Suprapubic skin (tissue), 4 donors: Measurements from ENCODE around the gene ZSWIM8. TPM values are rescaled to one million over a fixed set of nuclear protein-coding genes. Genes with fewer than 3 reads are reported as not detected.
"Not testable (repeated sequence)": the region's sequence is repeated elsewhere in the genome, so short reads cannot be mapped to it uniquely, and the experiment has no call there.

ENCODE experiments used
- DNase-seq, 2 donors: peaks; one replicate each; pipeline ENCODE4 v3.0.0-alpha.2; 2019; ENCODE audit warnings: low spot score in 2 of 2
- H3K27ac ChIP-seq: fragments of 200-600 bp; sonication (generic); one replicate; pipeline ENCODE4 v1.5.1; 2019
- H3K27me3 ChIP-seq: fragments of 200-600 bp; sonication (generic); one replicate; pipeline ENCODE4 v1.5.1; 2019
- H3K36me3 ChIP-seq: fragments of 200-600 bp; sonication (generic); one replicate; pipeline ENCODE4 v1.5.1; 2019
- H3K4me1 ChIP-seq: fragments of 200-600 bp; sonication (generic); one replicate; pipeline ENCODE4 v1.5.1; 2019
- H3K4me3 ChIP-seq: fragments of 200-600 bp; sonication (generic); one replicate; pipeline ENCODE4 v1.5.1; 2019; ENCODE audit warnings: mild to moderate bottlenecking
- H3K9me3 ChIP-seq: fragments of 200-600 bp; sonication (generic); one replicate; pipeline ENCODE4 v1.5.1; 2019
- CTCF ChIP-seq, 2 donors: fragments of 200-600 bp in 1 of 2; fragments of 450-650 bp in 1 of 2; sonication (generic) in 1 of 2; IDR thresholded peaks; one replicate each; pipeline ENCODE4 v1.5.1; 2016 to 2019; ENCODE audit warnings: antibody characterized with exemption in 2 of 2, mild to moderate bottlenecking in 1 of 2, moderate library complexity in 1 of 2
- EP300 ChIP-seq: sonication (generic); formaldehyde crosslinking; IDR thresholded peaks from one replicate; pipeline ENCODE4 v1.6.1; 2017; ENCODE audit warnings: antibody characterized with exemption
- POLR2A ChIP-seq, 2 donors: fragments of 450-650 bp; IDR thresholded peaks; one replicate each; pipeline ENCODE4 v1.6.1; 2017; ENCODE audit warnings: antibody characterized with exemption in 2 of 2, mild to moderate bottlenecking in 2 of 2, moderate library complexity in 2 of 2
- POLR2AphosphoS5 ChIP-seq, 3 donors: sonication (generic); formaldehyde crosslinking; IDR thresholded peaks; one replicate each; pipeline ENCODE4 v1.6.1; 2017; ENCODE audit warnings: antibody characterized with exemption in 3 of 3
- WGBS: methylation state at CpG from one replicate; pipeline ENCODE4 v1.1.5; 2018; 5-methylcytosine and 5-hydroxymethylcytosine counted together
- total RNA-seq, 4 donors: library from RNA; depleted of rRNA; stranded (reverse); fragments of >200 nt; gene quantifications; one replicate each; pipeline ENCODE4 v1.1.0, GENCODE V29; 2016

ZSWIM8 gene, protein sequence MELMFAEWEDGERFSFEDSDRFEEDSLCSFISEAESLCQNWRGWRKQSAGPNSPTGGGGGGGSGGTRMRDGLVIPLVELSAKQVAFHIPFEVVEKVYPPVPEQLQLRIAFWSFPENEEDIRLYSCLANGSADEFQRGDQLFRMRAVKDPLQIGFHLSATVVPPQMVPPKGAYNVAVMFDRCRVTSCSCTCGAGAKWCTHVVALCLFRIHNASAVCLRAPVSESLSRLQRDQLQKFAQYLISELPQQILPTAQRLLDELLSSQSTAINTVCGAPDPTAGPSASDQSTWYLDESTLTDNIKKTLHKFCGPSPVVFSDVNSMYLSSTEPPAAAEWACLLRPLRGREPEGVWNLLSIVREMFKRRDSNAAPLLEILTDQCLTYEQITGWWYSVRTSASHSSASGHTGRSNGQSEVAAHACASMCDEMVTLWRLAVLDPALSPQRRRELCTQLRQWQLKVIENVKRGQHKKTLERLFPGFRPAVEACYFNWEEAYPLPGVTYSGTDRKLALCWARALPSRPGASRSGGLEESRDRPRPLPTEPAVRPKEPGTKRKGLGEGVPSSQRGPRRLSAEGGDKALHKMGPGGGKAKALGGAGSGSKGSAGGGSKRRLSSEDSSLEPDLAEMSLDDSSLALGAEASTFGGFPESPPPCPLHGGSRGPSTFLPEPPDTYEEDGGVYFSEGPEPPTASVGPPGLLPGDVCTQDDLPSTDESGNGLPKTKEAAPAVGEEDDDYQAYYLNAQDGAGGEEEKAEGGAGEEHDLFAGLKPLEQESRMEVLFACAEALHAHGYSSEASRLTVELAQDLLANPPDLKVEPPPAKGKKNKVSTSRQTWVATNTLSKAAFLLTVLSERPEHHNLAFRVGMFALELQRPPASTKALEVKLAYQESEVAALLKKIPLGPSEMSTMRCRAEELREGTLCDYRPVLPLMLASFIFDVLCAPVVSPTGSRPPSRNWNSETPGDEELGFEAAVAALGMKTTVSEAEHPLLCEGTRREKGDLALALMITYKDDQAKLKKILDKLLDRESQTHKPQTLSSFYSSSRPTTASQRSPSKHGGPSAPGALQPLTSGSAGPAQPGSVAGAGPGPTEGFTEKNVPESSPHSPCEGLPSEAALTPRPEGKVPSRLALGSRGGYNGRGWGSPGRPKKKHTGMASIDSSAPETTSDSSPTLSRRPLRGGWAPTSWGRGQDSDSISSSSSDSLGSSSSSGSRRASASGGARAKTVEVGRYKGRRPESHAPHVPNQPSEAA (N-terminal part only)
- 100 to 1,000 TPM in 3 of 4 donors, 10 to 100 TPM in 1; 86.4 to 203 (median 121) TPM for total RNA-seq

GRCh38 chr10:73785211-73785720 is at the start of gene ZSWIM8:
ZSWIM8 (plus strand) TSS chr10:73785606; CDS start chr10:73785879, 273 bp downstream.
- peaks cover 17% of the 10 kb centered on the region for H3K36me3 ChIP-seq
- TF ChIP-seq CTCF (IDR thresholded peaks at IDR 0.05) (no peak), POLR2A (IDR thresholded peaks at IDR 0.05) (peak; percentile 27 to 73), EP300 (no peak), POLR2AphosphoS5 (IDR thresholded peaks at IDR 0.05) (peak; percentile 31 to 88 (median 86))
- peak within 1 kb of the TSS; percentile 94 for H3K4me3 ChIP-seq
- H3K4me1 ChIP-seq: peaks cover 66% of the 10 kb centered on the region
- H3K9me3 ChIP-seq: no peaks in the 10 kb centered on the region
- DNase-seq: peak; percentile 93 to 94
- WGBS: under 1% methylated on average over 34 of the region's 36 CpGs
- peak within 1 kb of the TSS; percentile 98 for H3K27ac ChIP-seq
- H3K27me3 ChIP-seq: no peaks in the 10 kb centered on the region

DNA sequence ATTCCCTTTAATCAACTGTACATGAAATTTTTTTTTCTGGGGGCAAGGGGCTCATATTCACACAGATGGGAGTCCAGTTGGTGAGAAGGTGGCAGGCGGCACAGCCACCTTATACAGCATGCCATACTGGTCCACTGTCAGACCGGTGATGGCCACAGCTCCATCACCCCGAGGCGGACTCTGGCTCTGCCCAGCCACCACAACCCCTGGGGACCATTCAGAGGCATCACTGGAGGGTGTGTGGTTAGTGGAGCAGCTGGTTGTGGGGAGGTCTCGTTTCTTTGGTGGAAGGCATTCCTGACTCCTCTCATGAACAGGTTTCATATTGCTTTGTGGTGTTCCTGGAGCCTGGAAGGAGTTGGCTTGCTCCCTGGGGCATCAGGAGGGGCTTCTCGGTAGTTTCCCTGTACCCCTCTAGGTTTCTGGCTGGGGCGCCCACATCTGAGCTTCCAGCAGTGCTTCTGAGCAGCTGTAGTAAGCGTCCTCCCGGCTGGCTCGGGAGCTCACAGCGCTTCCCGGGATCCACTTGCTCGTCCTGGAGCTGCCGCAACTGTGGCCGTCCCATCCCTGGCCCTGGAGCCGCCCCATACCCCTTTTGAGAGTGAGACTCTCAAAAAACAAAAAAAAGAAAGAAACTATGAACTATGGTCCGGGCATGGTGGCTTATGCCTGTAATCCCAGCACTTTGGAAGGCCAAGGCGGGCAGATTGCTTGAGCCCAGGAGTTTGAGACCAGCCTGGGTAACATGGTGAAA is 44.7 kb upstream of the ZSWIM8 start:
- H3K27ac ChIP-seq: not testable (repeated sequence)
- WGBS: 88% methylated on average over 7 of the region's 18 CpGs

DNA sequence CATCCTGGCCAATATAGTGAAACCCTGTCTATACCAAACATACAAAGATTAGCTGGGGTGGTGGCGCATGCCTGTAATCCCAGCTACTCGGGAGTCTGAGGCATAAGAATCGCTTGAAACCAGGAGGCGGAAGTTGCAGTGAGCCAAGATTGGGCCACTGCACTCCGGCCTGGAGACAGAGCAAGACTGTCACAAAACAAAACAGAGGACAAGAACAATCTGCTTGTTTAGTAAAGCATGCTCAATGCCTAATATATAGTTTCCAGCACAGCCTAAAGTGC is 43.0 kb upstream of the ZSWIM8 start:
- Histone ChIP-seq H3K4me1 (peaks cover 39% of the 10 kb centered on the region), H3K27ac (no peak overlapping the region), H3K36me3 (peaks cover 23% of the 10 kb centered on the region), H3K4me3 (no peak overlapping the region), H3K27me3 (no peaks in the 10 kb centered on the region), H3K9me3 (no peaks in the 10 kb centered on the region)
- no peak for DNase-seq
- 78% methylated on average over 5 of the region's 5 CpGs for WGBS
- TF ChIP-seq EP300 (no peak), POLR2AphosphoS5 (IDR thresholded peaks at IDR 0.05) (no peak), POLR2A (IDR thresholded peaks at IDR 0.05) (no peak), CTCF (IDR thresholded peaks at IDR 0.05) (no peak)

More for the DNA sequence above, 44.7 kb upstream of the ZSWIM8 start:
- DNase-seq, H3K27me3 ChIP-seq, H3K4me3 ChIP-seq, H3K9me3 ChIP-seq: not testable (repeated sequence)
- H3K4me1 ChIP-seq: peaks cover 30% of the 10 kb centered on the region
- H3K36me3 ChIP-seq: peaks cover 16% of the 10 kb centered on the region

DNA sequence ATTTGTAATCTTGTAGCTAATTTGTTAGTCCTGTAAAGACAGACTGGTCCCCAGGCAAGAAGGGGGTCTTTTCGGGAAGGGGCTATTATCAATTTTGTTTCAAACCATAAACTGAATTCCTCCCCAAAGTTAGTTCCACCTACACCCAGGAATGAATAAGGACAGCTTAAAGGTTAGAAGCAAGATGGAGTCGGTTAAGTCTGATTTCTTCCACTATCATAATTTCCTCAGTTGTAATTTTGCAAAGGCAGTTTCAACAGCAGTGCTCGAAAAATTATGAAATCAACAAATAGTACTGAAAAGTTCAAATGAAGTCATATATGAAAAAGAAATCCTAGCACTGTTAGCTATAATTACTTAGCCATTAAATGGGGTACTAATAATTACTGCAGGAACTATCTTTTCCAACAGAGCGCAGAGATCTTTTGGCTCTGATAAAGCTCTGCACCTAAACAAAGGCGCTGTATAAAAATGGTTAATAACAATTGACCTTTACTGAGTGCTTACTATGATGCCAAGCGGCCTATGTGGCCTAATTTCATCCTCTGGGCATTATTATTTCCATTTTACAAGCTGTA is 42.0 kb upstream of the ZSWIM8 start:
- DNase-seq: no peak
- WGBS: 37% methylated on average over 6 of the region's 6 CpGs
- Histone ChIP-seq H3K27me3 (no peaks in the 10 kb centered on the region), H3K4me1 (peaks cover 39% of the 10 kb centered on the region), H3K4me3 (peak overlapping the region; percentile 89), H3K27ac (peak overlapping the region; percentile 93), H3K9me3 (no peaks in the 10 kb centered on the region), H3K36me3 (peaks cover 27% of the 10 kb centered on the region)
- TF ChIP-seq POLR2A (IDR thresholded peaks at IDR 0.05): no peak
- TF ChIP-seq EP300: no peak

DNA sequence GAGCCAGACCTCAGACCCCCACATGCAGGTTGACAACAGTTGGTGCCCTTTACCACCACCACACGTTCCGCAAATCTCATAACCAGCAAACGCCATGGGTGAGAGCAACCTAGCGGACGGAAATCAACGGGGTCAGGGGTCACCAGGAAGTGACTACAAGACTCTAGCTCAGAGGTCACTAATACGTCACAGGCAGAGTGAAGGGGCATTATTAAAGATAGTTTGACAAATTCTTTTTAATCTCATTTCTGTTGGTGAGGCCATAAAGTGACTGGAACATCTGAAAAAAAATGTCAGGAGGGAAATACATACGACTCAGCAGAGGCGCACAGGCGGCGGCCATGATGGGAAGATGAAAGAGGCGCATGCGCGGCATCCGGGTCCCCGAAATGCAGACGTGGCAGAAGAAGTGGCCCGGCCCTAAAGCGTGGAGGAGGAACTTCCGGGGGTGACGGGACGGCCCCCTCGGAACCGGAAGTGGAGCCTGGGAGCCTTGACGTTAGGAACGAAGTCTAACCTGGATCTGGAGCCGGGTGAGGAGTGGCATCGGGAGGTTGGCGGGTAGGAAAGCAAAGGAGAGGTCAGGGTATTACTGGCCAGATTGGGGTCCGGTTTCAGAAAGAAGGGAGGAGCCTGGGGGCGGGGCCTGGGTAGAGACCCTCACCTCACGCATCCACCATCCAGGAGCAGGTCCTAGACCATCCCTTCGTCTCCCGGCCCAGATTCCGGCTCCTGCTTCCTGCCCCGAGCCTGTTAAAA is 41.3 kb upstream of the ZSWIM8 start, which contains the start of gene SEC24C:
Gene SEC24C (plus strand): TSS at position 468 of the 759 bp plus-strand sequence. CDS start 2,461 bp downstream, outside the sequence.
- WGBS: under 1% methylated on average over 34 of the region's 36 CpGs
- peak within 1 kb of the TSS; percentile 93 for H3K27ac ChIP-seq
- TF ChIP-seq EP300 (no peak), POLR2AphosphoS5 (IDR thresholded peaks at IDR 0.05) (peak; percentile 45 to 88 (median 58)), POLR2A (IDR thresholded peaks at IDR 0.05) (peak; percentile 46 to 64)
- no peaks in the 10 kb centered on the region for H3K9me3 ChIP-seq
- DNase-seq: peak; percentile 98 to 99
- H3K27me3 ChIP-seq: no peaks in the 10 kb centered on the region
- H3K4me3 ChIP-seq: peak within 1 kb of the TSS; percentile 89
- H3K4me1 ChIP-seq: peaks cover 45% of the 10 kb centered on the region
- peaks cover 34% of the 10 kb centered on the region for H3K36me3 ChIP-seq
